SU-DHL-6 (cell line): ENCODE measurements around the gene BCKDHB.

Source experiments
- H2AFZ ChIP-seq: fragments of 200-600 bp; sonication (generic); 2 replicates; pipeline ENCODE4 v1.6.1; 2014; ENCODE audit warnings: low read depth, mild to moderate bottlenecking, moderate library complexity, mixed read lengths, antibody characterized with exemption, low read length; ENCODE audit not compliant: severe bottlenecking
- H3F3A ChIP-seq: fragments of 200-600 bp; shearing (Covaris generic); 2 replicates; pipeline ENCODE4 v1.6.0; 2016; ENCODE audit warnings: antibody characterized with exemption, mild to moderate bottlenecking; ENCODE audit not compliant: insufficient read depth
- H3K27ac ChIP-seq: fragments of 200-600 bp; sonication (generic); 2 replicates; pipeline ENCODE4 v1.5.1; 2016; ENCODE audit warnings: low read depth, mild to moderate bottlenecking, low read length, moderate library complexity, mixed read lengths
- H3K27me3 ChIP-seq: fragments of 200-600 bp; sonication (generic), shearing (Covaris generic); 2 replicates; pipeline ENCODE4 v1.6.0; 2014; ENCODE audit warnings: mild to moderate bottlenecking, low read length
- H3K36me3 ChIP-seq: fragments of 200-600 bp; sonication (generic); 2 replicates; pipeline ENCODE4 v1.6.1; 2014; ENCODE audit warnings: mild to moderate bottlenecking, low read length, mixed read lengths
- H3K4me2 ChIP-seq: fragments of 300-600, 200-600 bp; shearing (Covaris generic), sonication (generic); 2 replicates; pipeline ENCODE4 v1.6.0; 2014; ENCODE audit warnings: low read length, low read depth, mild to moderate bottlenecking; ENCODE audit not compliant: poor library complexity, severe bottlenecking
- H3K4me3 ChIP-seq: fragments of 200-600 bp; sonication (generic); 2 replicates; pipeline ENCODE4 v1.5.1; 2014; ENCODE audit warnings: antibody characterized with exemption, low read length, mild to moderate bottlenecking, mixed read lengths; ENCODE audit not compliant: insufficient read depth, poor library complexity, severe bottlenecking
- H3K79me2 ChIP-seq: fragments of 200-600 bp; sonication (generic); 2 replicates; pipeline ENCODE4 v1.6.1; 2014; ENCODE audit warnings: mild to moderate bottlenecking, low read length, moderate library complexity; ENCODE audit not compliant: insufficient read depth
- H3K9ac ChIP-seq: fragments of 200-600 bp; sonication (generic); 2 replicates; pipeline ENCODE4 v1.7.0; 2014; ENCODE audit warnings: mild to moderate bottlenecking, low read length
- H3K9me2 ChIP-seq: fragments of 200-600 bp; sonication (generic); replicated peaks from 2 replicates; pipeline ENCODE4 v1.6.1; 2014; ENCODE audit warnings: low read length; ENCODE audit not compliant: insufficient read depth
- H3K9me3 ChIP-seq: fragments of 200-600 bp; sonication (generic); 2 replicates; pipeline ENCODE4 v1.6.1; 2014; ENCODE audit warnings: low read length, mixed read lengths; ENCODE audit not compliant: insufficient read depth
- H4K20me1 ChIP-seq: fragments of 200-600 bp; sonication (generic); 2 replicates; pipeline ENCODE4 v1.6.1; 2014; ENCODE audit warnings: low read depth, mild to moderate bottlenecking, antibody characterized with exemption, low read length, moderate library complexity, mixed read lengths
- CTCF ChIP-seq: fragments of 200-600 bp; sonication (generic); IDR thresholded peaks from one replicate; pipeline ENCODE4 v1.5.1; 2017; ENCODE audit warnings: antibody characterized with exemption, mild to moderate bottlenecking, low read length, moderate library complexity; ENCODE audit not compliant: insufficient read depth, poor library complexity, severe bottlenecking
- EZH2phosphoT487 ChIP-seq: fragments of 200-600 bp; sonication (generic), shearing (Covaris generic); conservative IDR thresholded peaks from 2 replicates; pipeline ENCODE4 v1.6.1; 2018; ENCODE audit warnings: mild to moderate bottlenecking, antibody characterized with exemption, low read length, moderate library complexity, mixed read lengths

Gene BCKDHB

GRCh38 chr6:80133020-80133419 is 26.5 kb downstream of the BCKDHB start:
- H3K36me3 ChIP-seq = peaks cover 7% of the 10 kb centered on the region; the same call in 1 of the 2 replicates
- H3K4me3 ChIP-seq = no peak overlapping the region
- no peak overlapping the region for H3K27ac ChIP-seq
- TF ChIP-seq EZH2phosphoT487 (no peak), CTCF (no peak)
- H2AFZ ChIP-seq = no peak overlapping the region
- no peaks in the 10 kb centered on the region for H3K79me2 ChIP-seq
- H3F3A ChIP-seq = no peaks in the 10 kb centered on the region
- no peak overlapping the region for H3K9ac ChIP-seq
- H4K20me1 ChIP-seq = no peaks in the 10 kb centered on the region
- H3K9me3 ChIP-seq = no peaks in the 10 kb centered on the region
- no peak overlapping the region for H3K4me2 ChIP-seq
- H3K27me3 ChIP-seq = no peaks in the 10 kb centered on the region
- no peaks in the 10 kb centered on the region for H3K9me2 ChIP-seq

GRCh38 chr6:80134065-80134464 is 27.6 kb downstream of the BCKDHB start:
- Histone ChIP-seq H3K4me3 (no peak overlapping the region), H4K20me1 (no peaks in the 10 kb centered on the region), H3K79me2 (no peaks in the 10 kb centered on the region), H3K27ac (no peak overlapping the region), H3K27me3 (no peaks in the 10 kb centered on the region), H3F3A (no peaks in the 10 kb centered on the region), H3K9me3 (no peaks in the 10 kb centered on the region), H2AFZ (no peak overlapping the region), H3K4me2 (no peak overlapping the region), H3K36me3 (peaks cover 7% of the 10 kb centered on the region; the same call in 1 of the 2 replicates), H3K9me2 (no peaks in the 10 kb centered on the region), H3K9ac (no peak overlapping the region)
- TF ChIP-seq CTCF (no peak), EZH2phosphoT487 (no peak)

DNA sequence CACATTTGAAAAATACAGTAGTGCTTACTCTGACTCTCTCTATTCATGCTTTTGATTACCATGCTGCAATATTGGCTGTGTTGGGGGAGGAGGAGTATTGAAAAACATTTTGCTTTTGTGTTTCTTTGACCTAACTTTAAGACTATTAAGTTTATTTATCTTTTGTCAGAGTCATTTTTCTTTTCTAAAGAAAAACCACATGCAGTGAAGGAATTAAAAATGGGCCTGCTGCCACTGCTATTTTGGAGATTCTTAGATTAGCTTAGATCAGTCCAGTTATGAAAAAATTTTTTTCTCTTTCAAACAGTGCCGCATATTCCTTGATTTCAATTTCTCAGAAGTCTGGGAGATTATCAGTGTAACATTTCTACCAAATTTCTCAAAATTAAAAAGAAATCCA is 36.1 kb downstream of the BCKDHB start:
- Histone ChIP-seq H4K20me1 (no peaks in the 10 kb centered on the region), H3K27ac (no peak overlapping the region), H3F3A (no peaks in the 10 kb centered on the region), H3K9ac (no peak overlapping the region), H3K79me2 (no peaks in the 10 kb centered on the region), H3K9me2 (no peaks in the 10 kb centered on the region), H3K9me3 (no peaks in the 10 kb centered on the region), H2AFZ (no peak overlapping the region), H3K4me3 (no peak overlapping the region), H3K27me3 (no peaks in the 10 kb centered on the region), H3K4me2 (no peak overlapping the region), H3K36me3 (0 out of 2 replicates have a peak, but pooled peaks cover 2% of the 10 kb centered on the region)
- no peak for TF ChIP-seq CTCF
- no peak for TF ChIP-seq EZH2phosphoT487
